Liver (tissue), 9 donors: ENCODE data around the gene ELL. TPM values are rescaled to one million over a fixed set of nuclear protein-coding genes. Genes with fewer than 3 reads are reported as not detected.

ENCODE experiments used
- DNase-seq: peaks from one replicate; pipeline ENCODE4 v3.0.0-alpha.2; 2017; ENCODE audit warnings: low spot score
- H3K27ac ChIP-seq, 2 donors: one replicate each; pipeline ENCODE4 v1.7.0; 2013; ENCODE audit warnings: inconsistent platforms in 2 of 2, low read length in 2 of 2, control low read depth in 1 of 2, low read depth in 1 of 2, mild to moderate bottlenecking in 1 of 2
- H3K27me3 ChIP-seq, 4 donors: one replicate each; pipeline versions ENCODE4 v1.6.1 to v1.7.0; 2013; ENCODE audit warnings: low read length in 3 of 4, inconsistent platforms in 1 of 4, mild to moderate bottlenecking in 1 of 4, moderate library complexity in 1 of 4; ENCODE audit not compliant: control insufficient read depth in 4 of 4, insufficient read depth in 4 of 4
- H3K36me3 ChIP-seq, 4 donors: one replicate each; pipeline versions ENCODE4 v1.6.1 to v1.7.0; 2013; ENCODE audit warnings: low read length in 3 of 4, mild to moderate bottlenecking in 3 of 4, low read depth in 1 of 4, moderate library complexity in 1 of 4; ENCODE audit not compliant: control insufficient read depth in 4 of 4, insufficient read depth in 3 of 4
- H3K4me1 ChIP-seq, 4 donors: one replicate each; pipeline versions ENCODE4 v1.6.1 to v1.7.0; 2013; ENCODE audit warnings: low read length in 3 of 4, mild to moderate bottlenecking in 3 of 4, moderate library complexity in 1 of 4; ENCODE audit not compliant: control insufficient read depth in 4 of 4, insufficient read depth in 4 of 4
- H3K4me3 ChIP-seq, 3 donors: one replicate each; pipeline versions ENCODE4 v1.6.1 to v1.7.0; 2013; ENCODE audit warnings: low read length in 3 of 3, control low read depth in 1 of 3, low read depth in 1 of 3, mild to moderate bottlenecking in 1 of 3
- H3K9ac ChIP-seq, 2 donors: one replicate each; pipeline ENCODE4 v1.7.0; 2013; ENCODE audit warnings: low read length in 2 of 2, mild to moderate bottlenecking in 2 of 2, moderate library complexity in 2 of 2, control low read depth in 1 of 2, low read depth in 1 of 2
- H3K9me3 ChIP-seq, 4 donors: one replicate each; pipeline versions ENCODE4 v1.6.1 to v1.7.0; 2013; ENCODE audit warnings: low read length in 3 of 4; ENCODE audit not compliant: control insufficient read depth in 4 of 4
- ATF3 ChIP-seq: IDR thresholded peaks from 2 replicates; pipeline ENCODE4 v1.6.1; 2016; ENCODE audit warnings: antibody characterized with exemption
- EGR1 ChIP-seq, 2 donors: IDR thresholded peaks; 2 replicates each; pipeline ENCODE4 v1.6.1; 2016 to 2018; ENCODE audit warnings: antibody characterized with exemption in 2 of 2, low read depth in 2 of 2
- FOXA1 ChIP-seq: IDR thresholded peaks from 2 replicates; pipeline ENCODE4 v1.6.1; 2016; ENCODE audit warnings: antibody characterized with exemption
- FOXA2 ChIP-seq: IDR thresholded peaks from 2 replicates; pipeline ENCODE4 v1.6.1; 2016; ENCODE audit warnings: antibody characterized with exemption
- GABPA ChIP-seq, 2 donors: IDR thresholded peaks in 1 of 2; conservative IDR thresholded peaks in 1 of 2; 2 replicates each; pipeline ENCODE4 v1.6.1; 2016; ENCODE audit warnings: antibody characterized with exemption in 2 of 2, mild to moderate bottlenecking in 1 of 2, moderate library complexity in 1 of 2
- HNF4A ChIP-seq, 2 donors: conservative IDR thresholded peaks; 2 replicates each; pipeline ENCODE4 v1.6.1; 2016; ENCODE audit warnings: antibody characterized with exemption in 2 of 2, mild to moderate bottlenecking in 2 of 2
- HNF4G ChIP-seq: IDR thresholded peaks from 2 replicates; pipeline ENCODE4 v1.6.1; 2016; ENCODE audit warnings: antibody characterized with exemption
- JUND ChIP-seq, 2 donors: IDR thresholded peaks; 2 replicates each; pipeline ENCODE4 v1.6.1; 2016; ENCODE audit warnings: antibody characterized with exemption in 2 of 2
- NR2F2 ChIP-seq: IDR thresholded peaks from 2 replicates; pipeline ENCODE4 v1.6.1; 2016; ENCODE audit warnings: antibody characterized with exemption
- RAD21 ChIP-seq, 2 donors: IDR thresholded peaks; 2 replicates each; pipeline ENCODE4 v1.6.1; 2016; ENCODE audit warnings: antibody characterized with exemption in 2 of 2, mild to moderate bottlenecking in 2 of 2
- REST ChIP-seq: IDR thresholded peaks from 2 replicates; pipeline ENCODE4 v1.6.1; 2016; ENCODE audit warnings: antibody characterized with exemption, mild to moderate bottlenecking
- RXRA ChIP-seq, 2 donors: IDR thresholded peaks; 2 replicates each; pipeline ENCODE4 v1.6.1; 2017 to 2018; ENCODE audit warnings: antibody characterized with exemption in 2 of 2, mild to moderate bottlenecking in 1 of 2
- SP1 ChIP-seq: IDR thresholded peaks from 2 replicates; pipeline ENCODE4 v1.6.1; 2018; ENCODE audit warnings: antibody characterized with exemption, mild to moderate bottlenecking
- TAF1 ChIP-seq: conservative IDR thresholded peaks from 2 replicates; pipeline ENCODE4 v1.6.1; 2016; ENCODE audit warnings: antibody characterized with exemption, mild to moderate bottlenecking
- YY1 ChIP-seq: IDR thresholded peaks from 2 replicates; pipeline ENCODE4 v1.6.1; 2016; ENCODE audit warnings: antibody characterized with exemption, mild to moderate bottlenecking
- WGBS: extraction: QIAGEN DNeasy Blood & Tissue Kit; methylation state at CpG from one replicate; pipeline ENCODE4 v1.1.7; 2013; 5-methylcytosine and 5-hydroxymethylcytosine counted together
- polyA plus RNA-seq, 2 donors: library from polyadenylated mRNA; stranded (reverse) in 1 of 2; unstranded in 1 of 2; fragments of 200-250 nt in 1 of 2; fragments of >200 nt in 1 of 2; fragmentation: Nextera tagmentation in 1 of 2; extraction: Ambion mirVana in 1 of 2; gene quantifications; one replicate each; pipeline versions ENCODE4 v1.2.1 to v1.2.3, GENCODE V29; 2013 to 2015
- total RNA-seq, 2 donors: library from RNA; depleted of rRNA; stranded (reverse); fragments of >200 nt; gene quantifications; one replicate each; pipeline ENCODE4 v1.2.3, GENCODE V29; 2014
- TF ChIP-seq, protein P1 (sequence below): IDR thresholded peaks from 2 replicates; pipeline ENCODE4 v1.6.1; 2016; ENCODE audit warnings: antibody characterized with exemption
- TF ChIP-seq, protein P2 (sequence below): IDR thresholded peaks from 2 replicates; pipeline ENCODE4 v1.6.1; 2016; ENCODE audit warnings: antibody characterized with exemption
- TF ChIP-seq, protein P3 (sequence below): fragments of 150-350 bp; IDR thresholded peaks from 2 replicates; pipeline ENCODE4 v1.5.1; 2017; ENCODE audit warnings: improper control_type of control experiment, low read depth, low read length; ENCODE audit not compliant: missing input control
- donor health status: healthy.
- donor health status: healthy.
- donor health status: healthy.
- donor health status: healthy.
- donor health status: healthy.

Gene ELL
- total and polyA plus RNA-seq, 4 donors, result 4.5 to 10.5 (median 6.6) TPM

DNA sequence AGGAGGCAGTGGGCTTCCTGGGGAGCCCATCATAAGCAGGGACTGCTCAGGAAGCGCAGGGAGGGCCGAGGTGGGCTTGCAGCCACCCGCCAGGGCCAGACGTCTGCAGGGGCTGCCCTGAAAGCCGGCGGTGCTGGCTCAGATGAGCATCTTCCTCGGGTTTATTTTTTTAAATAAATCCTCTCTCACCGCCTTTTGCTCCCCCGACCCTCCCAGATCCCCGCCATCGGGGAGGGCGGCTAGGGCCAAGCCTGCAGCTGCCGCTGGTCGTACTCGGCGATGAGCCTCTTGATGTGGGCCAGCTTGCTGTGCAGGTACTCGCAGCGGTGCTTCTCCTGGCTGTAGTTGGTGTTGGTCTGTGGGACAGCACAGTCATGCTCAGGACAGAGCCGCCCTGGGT is 77.4 kb downstream of the ELL start:
- no peaks in the 10 kb centered on the region for H3K27me3 ChIP-seq
- TF ChIP-seq TAF1 (no peak), HNF4G (no peak), REST (no peak), FOXA2 (no peak), RXRA (IDR thresholded peaks at IDR 0.05) (no peak), RAD21 (IDR thresholded peaks at IDR 0.05) (no peak), YY1 (no peak), GABPA (IDR thresholded peaks at IDR 0.05 in 1 of 2, conservative IDR thresholded peaks at IDR 0.05 in 1 of 2) (no peak), HNF4A (conservative IDR thresholded peaks at IDR 0.05) (no peak), JUND (IDR thresholded peaks at IDR 0.05) (no peak), FOXA1 (no peak), EGR1 (IDR thresholded peaks at IDR 0.05; ENCODE audit: low read depth in 2 of 2) (no peak), SP1 (no peak), NR2F2 (no peak), ATF3 (no peak)
- TF ChIP-seq, protein P1, sequence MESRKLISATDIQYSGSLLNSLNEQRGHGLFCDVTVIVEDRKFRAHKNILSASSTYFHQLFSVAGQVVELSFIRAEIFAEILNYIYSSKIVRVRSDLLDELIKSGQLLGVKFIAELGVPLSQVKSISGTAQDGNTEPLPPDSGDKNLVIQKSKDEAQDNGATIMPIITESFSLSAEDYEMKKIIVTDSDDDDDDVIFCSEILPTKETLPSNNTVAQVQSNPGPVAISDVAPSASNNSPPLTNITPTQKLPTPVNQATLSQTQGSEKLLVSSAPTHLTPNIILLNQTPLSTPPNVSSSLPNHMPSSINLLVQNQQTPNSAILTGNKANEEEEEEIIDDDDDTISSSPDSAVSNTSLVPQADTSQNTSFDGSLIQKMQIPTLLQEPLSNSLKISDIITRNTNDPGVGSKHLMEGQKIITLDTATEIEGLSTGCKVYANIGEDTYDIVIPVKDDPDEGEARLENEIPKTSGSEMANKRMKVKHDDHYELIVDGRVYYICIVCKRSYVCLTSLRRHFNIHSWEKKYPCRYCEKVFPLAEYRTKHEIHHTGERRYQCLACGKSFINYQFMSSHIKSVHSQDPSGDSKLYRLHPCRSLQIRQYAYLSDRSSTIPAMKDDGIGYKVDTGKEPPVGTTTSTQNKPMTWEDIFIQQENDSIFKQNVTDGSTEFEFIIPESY, result no peak
- TF ChIP-seq, protein P2, sequence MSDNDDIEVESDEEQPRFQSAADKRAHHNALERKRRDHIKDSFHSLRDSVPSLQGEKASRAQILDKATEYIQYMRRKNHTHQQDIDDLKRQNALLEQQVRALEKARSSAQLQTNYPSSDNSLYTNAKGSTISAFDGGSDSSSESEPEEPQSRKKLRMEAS, result no peak
- TF ChIP-seq, protein P3, sequence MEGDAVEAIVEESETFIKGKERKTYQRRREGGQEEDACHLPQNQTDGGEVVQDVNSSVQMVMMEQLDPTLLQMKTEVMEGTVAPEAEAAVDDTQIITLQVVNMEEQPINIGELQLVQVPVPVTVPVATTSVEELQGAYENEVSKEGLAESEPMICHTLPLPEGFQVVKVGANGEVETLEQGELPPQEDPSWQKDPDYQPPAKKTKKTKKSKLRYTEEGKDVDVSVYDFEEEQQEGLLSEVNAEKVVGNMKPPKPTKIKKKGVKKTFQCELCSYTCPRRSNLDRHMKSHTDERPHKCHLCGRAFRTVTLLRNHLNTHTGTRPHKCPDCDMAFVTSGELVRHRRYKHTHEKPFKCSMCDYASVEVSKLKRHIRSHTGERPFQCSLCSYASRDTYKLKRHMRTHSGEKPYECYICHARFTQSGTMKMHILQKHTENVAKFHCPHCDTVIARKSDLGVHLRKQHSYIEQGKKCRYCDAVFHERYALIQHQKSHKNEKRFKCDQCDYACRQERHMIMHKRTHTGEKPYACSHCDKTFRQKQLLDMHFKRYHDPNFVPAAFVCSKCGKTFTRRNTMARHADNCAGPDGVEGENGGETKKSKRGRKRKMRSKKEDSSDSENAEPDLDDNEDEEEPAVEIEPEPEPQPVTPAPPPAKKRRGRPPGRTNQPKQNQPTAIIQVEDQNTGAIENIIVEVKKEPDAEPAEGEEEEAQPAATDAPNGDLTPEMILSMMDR, result no peak

More for the DNA sequence above, 77.4 kb downstream of the ELL start:
- peaks cover 0 to 17% (median 13%) of the 10 kb centered on the region in 4 donors for H3K4me1 ChIP-seq
- H3K9ac ChIP-seq, result no peak overlapping the region
- WGBS, result 95% methylated on average over 19 of the region's 19 CpGs
- no peak overlapping the region for H3K27ac ChIP-seq
- H3K36me3 ChIP-seq, result peaks cover 8 to 43% (median 21%) of the 10 kb centered on the region in 4 donors
- H3K4me3 ChIP-seq, result no peak overlapping the region
- no peaks in the 10 kb centered on the region for H3K9me3 ChIP-seq
- DNase-seq, result no peak
